Transverse colon (tissue), 4 donors: Measurements from ENCODE around the gene PLXNA2. TPM values are rescaled to one million over a fixed set of nuclear protein-coding genes. Genes with fewer than 3 reads are reported as not detected.

ENCODE experiments used
- DNase-seq: peaks from one replicate; pipeline ENCODE4 v3.0.0-alpha.2; 2019
- H3K27ac ChIP-seq, 4 donors: fragments of 200-600 bp; sonication (generic); 2 replicates each; pipeline ENCODE4 v1.5.1; 2016 to 2018; ENCODE audit warnings: inconsistent platforms in 4 of 4
- H3K27me3 ChIP-seq: fragments of 200-600 bp; sonication (generic); 2 replicates; pipeline ENCODE4 v1.5.1; 2017; ENCODE audit warnings: inconsistent platforms
- H3K36me3 ChIP-seq, 4 donors: fragments of 200-600 bp; sonication (generic); 2 replicates each; pipeline ENCODE4 v1.5.1; 2017 to 2019; ENCODE audit warnings: inconsistent platforms in 4 of 4
- H3K4me1 ChIP-seq, 4 donors: fragments of 200-600 bp; sonication (generic); 2 replicates each; pipeline ENCODE4 v1.5.1; 2017 to 2020; ENCODE audit warnings: inconsistent platforms in 4 of 4
- H3K4me3 ChIP-seq, 4 donors: fragments of 200-600 bp; sonication (generic); 1 replicate in 1 of 4; 2 replicates in 3 of 4; pipeline versions ENCODE4 v1.5.1 to v1.6.1; 2017 to 2019; ENCODE audit warnings: inconsistent platforms in 4 of 4
- H3K9me3 ChIP-seq, 2 donors: fragments of 200-600 bp; sonication (generic); 2 replicates each; pipeline ENCODE4 v1.5.1; 2017 to 2019; ENCODE audit warnings: inconsistent platforms in 2 of 2
- EP300 ChIP-seq: sonication (generic); formaldehyde crosslinking; IDR thresholded peaks from one replicate; pipeline ENCODE4 v1.6.1; 2017; ENCODE audit warnings: antibody characterized with exemption, low read depth
- POLR2A ChIP-seq: fragments of 450-650 bp; IDR thresholded peaks from one replicate; pipeline ENCODE4 v1.6.1; 2016; ENCODE audit warnings: antibody characterized with exemption, mild to moderate bottlenecking, moderate library complexity
- POLR2AphosphoS5 ChIP-seq, 3 donors: sonication (generic); formaldehyde crosslinking; IDR thresholded peaks; one replicate each; pipeline ENCODE4 v1.6.1; 2016; ENCODE audit warnings: antibody characterized with exemption in 3 of 3
- WGBS, 2 donors: methylation state at CpG; one replicate each; pipeline ENCODE4 v1.1.5; 2018; ENCODE audit warnings: low coverage in 1 of 2; 5-methylcytosine and 5-hydroxymethylcytosine counted together
- in situ Hi-C, 4 donors: fragments of 200-750 bp; cut with MboI; loops; one replicate each; pipeline versions ENCODE4 v1.15.0 to v1.15.1; 2017; ENCODE audit warnings: low sequenced_read_pairs in 3 of 4, low pct_ligation_motif_present in 1 of 4, low pct_unique_long_range_greater_than_20kb in 1 of 4
- intact Hi-C: fragments of 100-400 bp; cut with DNase I; formaldehyde crosslinking; loops from one replicate; pipeline ENCODE4 v1.15.1; 2023; ENCODE audit warnings: low total_unique reads
- total RNA-seq, 4 donors: library from RNA; depleted of rRNA; stranded (reverse); fragments of >200 nt; gene quantifications; one replicate each; pipeline ENCODE4 v1.1.0, GENCODE V29; 2016
- TF ChIP-seq, protein P1 (sequence below), 5 experiments: fragments of 200-600 bp in 3 of 5; fragments of 450-650 bp in 2 of 5; sonication (generic) in 3 of 5; IDR thresholded peaks; 1 replicate in 2 of 5; 2 replicates in 3 of 5; pipeline ENCODE4 v1.5.1; 2016 to 2017; ENCODE audit warnings: antibody characterized with exemption in 5 of 5, inconsistent platforms in 3 of 5, mild to moderate bottlenecking in 2 of 5, moderate library complexity in 1 of 5

PLXNA2 gene
- total RNA-seq, 4 donors from 2014 or later: 77.4 to 140 (median 85.5) TPM

DNA sequence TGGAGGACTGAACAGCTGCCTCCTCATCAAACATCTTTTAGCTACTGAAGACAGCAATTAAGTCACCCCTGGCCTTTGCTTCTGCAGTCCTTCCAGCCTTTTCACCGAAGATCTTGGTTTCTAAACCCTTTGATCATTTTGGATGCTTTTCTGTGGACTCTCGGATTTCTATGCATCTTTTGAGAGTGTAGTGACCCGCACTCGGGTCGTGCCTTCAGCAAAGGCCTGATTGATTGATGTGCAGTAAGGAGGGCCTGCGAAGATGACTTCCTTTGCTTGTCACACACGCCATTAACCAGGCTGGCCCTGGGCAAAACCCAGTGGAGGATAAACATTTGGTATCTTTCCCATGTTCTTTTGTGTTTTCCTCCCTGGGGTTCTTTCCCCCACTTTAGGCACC lies 175.8 kb downstream of the PLXNA2 start:
- Histone ChIP-seq H3K4me1 (no peaks in the 10 kb centered on the region), H3K36me3 (no peaks in the 10 kb centered on the region), H3K27ac (no peak overlapping the region), H3K9me3 (no peaks in the 10 kb centered on the region), H3K4me3 (no peak overlapping the region), H3K27me3 (no peaks in the 10 kb centered on the region)
- intact Hi-C loops (no loop called here), in situ Hi-C loops (no loop called here)
- 89 to 94% methylated on average over 7 of the region's 7 CpGs for WGBS, 2 donors
- no peak for DNase-seq
- TF ChIP-seq, protein P1, sequence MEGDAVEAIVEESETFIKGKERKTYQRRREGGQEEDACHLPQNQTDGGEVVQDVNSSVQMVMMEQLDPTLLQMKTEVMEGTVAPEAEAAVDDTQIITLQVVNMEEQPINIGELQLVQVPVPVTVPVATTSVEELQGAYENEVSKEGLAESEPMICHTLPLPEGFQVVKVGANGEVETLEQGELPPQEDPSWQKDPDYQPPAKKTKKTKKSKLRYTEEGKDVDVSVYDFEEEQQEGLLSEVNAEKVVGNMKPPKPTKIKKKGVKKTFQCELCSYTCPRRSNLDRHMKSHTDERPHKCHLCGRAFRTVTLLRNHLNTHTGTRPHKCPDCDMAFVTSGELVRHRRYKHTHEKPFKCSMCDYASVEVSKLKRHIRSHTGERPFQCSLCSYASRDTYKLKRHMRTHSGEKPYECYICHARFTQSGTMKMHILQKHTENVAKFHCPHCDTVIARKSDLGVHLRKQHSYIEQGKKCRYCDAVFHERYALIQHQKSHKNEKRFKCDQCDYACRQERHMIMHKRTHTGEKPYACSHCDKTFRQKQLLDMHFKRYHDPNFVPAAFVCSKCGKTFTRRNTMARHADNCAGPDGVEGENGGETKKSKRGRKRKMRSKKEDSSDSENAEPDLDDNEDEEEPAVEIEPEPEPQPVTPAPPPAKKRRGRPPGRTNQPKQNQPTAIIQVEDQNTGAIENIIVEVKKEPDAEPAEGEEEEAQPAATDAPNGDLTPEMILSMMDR (IDR thresholded peaks at IDR 0.05): no peak
- TF ChIP-seq POLR2AphosphoS5 (IDR thresholded peaks at IDR 0.05) (no peak), POLR2A (no peak), EP300 (no peak)

DNA sequence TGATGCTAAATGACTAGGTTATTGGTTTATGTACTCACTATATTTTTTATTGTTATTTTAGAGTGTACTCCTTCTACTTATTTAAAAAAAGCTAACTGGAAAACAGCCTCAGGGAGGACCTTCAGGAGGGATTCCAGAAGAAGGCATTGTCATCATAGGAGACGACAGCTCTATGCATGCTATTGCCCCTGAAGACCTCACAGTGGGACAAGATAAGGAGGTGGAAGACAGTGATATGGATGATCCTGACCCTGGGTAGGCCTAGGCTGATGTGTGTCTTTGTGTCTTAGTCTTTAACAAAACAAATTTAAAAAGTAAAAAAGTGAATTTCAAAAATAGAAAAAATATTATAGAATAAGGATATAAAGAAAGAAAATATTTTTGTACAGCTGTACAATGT lies 177.6 kb downstream of the PLXNA2 start:
- H3K4me3 ChIP-seq: no peak overlapping the region
- no peak for DNase-seq
- H3K27me3 ChIP-seq: no peaks in the 10 kb centered on the region
- no peaks in the 10 kb centered on the region for H3K36me3 ChIP-seq
- in situ Hi-C loops (no loop called here), intact Hi-C loops (no loop called here)
- TF ChIP-seq POLR2AphosphoS5 (IDR thresholded peaks at IDR 0.05) (no peak), POLR2A (no peak), EP300 (no peak)
- TF ChIP-seq, protein P1 (IDR thresholded peaks at IDR 0.05): no peak
- no peaks in the 10 kb centered on the region for H3K9me3 ChIP-seq
- 80 to 85% methylated on average over 1 of the region's 1 CpG for WGBS, 2 donors
- no peaks in the 10 kb centered on the region for H3K4me1 ChIP-seq
- no peak overlapping the region for H3K27ac ChIP-seq

DNA sequence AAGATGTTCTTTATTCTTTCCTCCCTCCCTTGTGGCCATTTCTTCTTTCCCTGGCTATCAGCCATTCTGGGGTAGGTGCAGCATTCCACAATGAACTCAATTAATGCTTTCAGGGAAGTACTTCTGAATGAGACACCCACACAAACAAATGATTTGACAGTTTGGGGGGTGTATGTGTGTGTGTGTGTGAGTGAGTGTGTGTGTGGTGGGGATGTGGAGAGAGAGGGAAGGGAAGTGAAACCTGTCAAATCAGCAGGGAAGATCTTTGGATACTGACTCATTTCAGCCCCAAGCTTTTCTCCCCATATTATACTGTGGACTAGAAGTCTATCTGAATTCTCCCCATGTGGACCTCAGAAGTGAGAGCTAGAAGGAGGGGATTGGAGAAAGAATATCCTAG lies 178.3 kb downstream of the PLXNA2 start:
- H3K36me3 ChIP-seq: no peaks in the 10 kb centered on the region

DNA sequence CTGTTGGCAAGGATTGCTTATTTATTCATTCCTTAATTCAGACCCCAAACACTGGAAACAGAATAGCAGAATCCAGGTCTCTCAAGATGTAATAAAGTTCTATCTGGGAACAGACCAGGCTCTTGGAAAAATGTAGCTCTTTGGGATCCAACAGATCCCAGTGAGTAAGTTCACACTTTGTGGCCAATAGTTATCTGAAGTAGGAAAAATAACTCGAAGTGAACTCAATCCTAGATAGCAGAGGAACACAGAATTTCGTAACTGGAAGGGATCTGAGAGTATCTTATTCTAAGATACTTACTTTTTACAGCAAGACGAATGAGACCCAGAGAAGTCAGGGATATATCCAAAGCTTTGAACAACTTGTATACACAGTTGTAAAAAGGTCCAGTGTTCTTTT lies 182.6 kb downstream of the PLXNA2 start:
- WGBS, 2 donors: 62 to 89% methylated on average over 3 of the region's 3 CpGs
- no peak for DNase-seq
- Histone ChIP-seq H3K9me3 (no peaks in the 10 kb centered on the region), H3K36me3 (no peaks in the 10 kb centered on the region), H3K4me1 (no peaks in the 10 kb centered on the region), H3K27ac (no peak overlapping the region), H3K27me3 (no peaks in the 10 kb centered on the region), H3K4me3 (no peak overlapping the region)
- TF ChIP-seq POLR2AphosphoS5 (IDR thresholded peaks at IDR 0.05) (no peak), EP300 (no peak), POLR2A (no peak)
- TF ChIP-seq, protein P1 (IDR thresholded peaks at IDR 0.05): no peak
- in situ Hi-C loops: no loop called here
- intact Hi-C loops: no loop called here

More for the DNA sequence above, 178.3 kb downstream of the PLXNA2 start:
- intact Hi-C loops (no loop called here), in situ Hi-C loops (no loop called here)
- Histone ChIP-seq H3K27me3 (no peaks in the 10 kb centered on the region), H3K4me1 (no peaks in the 10 kb centered on the region), H3K9me3 (no peaks in the 10 kb centered on the region), H3K27ac (no peak overlapping the region), H3K4me3 (no peak overlapping the region)
- DNase-seq: no peak
- no peak for TF ChIP-seq POLR2A
- no peak for TF ChIP-seq EP300
- TF ChIP-seq POLR2AphosphoS5 (IDR thresholded peaks at IDR 0.05): no peak
- TF ChIP-seq, protein P1 (IDR thresholded peaks at IDR 0.05): no peak
